GM19025 (cell line): ENCODE results near the gene HECA.
A peak's percentile ranks its signal among the peaks of the same experiment; 100 is the strongest.
"Not testable (repeated sequence)": the region's sequence is repeated elsewhere in the genome, so short reads cannot be mapped to it uniquely, and the experiment has no call there.

ENCODE experiments used
- ATAC-seq: cut with Tn5 transposase; IDR thresholded peaks from one replicate; pipeline ENCODE4 v1.9.1; 2021; ENCODE audit warnings: mild to moderate bottlenecking, low read depth, moderate library complexity; ENCODE audit not compliant: unreplicated experiment

The HECA gene

DNA sequence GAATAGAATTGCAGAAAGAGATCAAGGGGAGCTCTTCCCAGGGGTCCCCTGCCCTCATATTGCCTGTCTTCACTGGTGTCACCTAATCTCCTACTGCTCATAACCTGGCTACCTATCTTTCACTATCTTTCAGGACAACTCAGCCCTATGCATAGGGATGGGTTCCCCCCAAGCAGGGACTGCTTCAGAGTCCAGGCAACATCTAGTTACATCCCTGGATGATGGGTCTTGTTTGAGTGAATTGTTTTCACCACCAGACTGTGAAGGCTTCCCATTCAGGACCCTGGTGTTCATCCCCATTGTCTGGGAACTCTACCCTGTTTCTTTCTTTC lies 850 bp upstream of the HECA start:
- no peak for ATAC-seq

DNA sequence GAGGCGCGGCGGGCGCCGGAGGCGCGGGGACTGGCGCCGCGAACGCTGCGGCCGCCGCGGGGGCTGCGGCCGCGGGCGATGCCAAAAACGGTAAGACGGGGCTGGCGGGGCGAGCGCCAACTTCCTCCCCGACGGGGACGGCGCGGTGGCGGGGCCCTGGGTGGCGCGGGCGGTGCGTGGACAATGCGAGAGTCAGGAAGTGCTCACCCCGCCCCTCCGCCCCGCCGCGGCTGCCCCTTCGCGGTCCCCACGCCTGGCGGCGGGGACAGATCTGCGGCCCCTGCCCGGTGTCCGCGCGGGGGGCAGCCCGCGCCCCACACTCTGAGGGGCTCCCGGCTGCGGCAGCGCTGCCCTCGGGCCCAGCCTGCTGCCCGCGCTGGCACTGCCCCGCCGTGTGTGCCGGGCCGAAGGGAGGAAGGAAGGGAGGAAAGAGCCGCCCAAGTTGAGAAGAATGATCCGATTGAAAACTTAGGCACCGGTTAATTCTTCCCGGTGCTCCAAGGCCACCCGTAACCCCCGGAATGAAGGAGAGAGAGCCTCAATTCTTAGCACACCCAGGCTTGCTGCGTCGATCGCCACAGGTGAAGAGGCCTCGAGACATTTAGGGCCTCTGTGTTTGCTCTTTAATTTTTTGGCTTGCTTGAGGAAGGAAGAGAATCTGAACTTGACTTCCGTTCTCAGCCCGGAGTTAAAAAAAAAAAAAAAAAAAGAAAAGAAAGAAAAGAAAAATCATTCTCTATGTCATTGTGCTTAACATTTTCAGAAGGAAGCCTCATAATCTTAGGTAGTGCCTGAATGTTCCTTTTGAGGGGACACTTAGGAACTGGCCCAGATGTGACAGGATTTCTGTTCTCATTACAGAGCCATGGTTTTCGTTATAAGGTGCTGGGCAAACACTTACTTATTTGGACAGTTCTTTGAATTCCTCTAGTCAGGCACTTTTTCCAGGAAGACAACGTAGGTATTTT lies 982 bp downstream of the HECA start:
- peak; percentile 27 for ATAC-seq

DNA sequence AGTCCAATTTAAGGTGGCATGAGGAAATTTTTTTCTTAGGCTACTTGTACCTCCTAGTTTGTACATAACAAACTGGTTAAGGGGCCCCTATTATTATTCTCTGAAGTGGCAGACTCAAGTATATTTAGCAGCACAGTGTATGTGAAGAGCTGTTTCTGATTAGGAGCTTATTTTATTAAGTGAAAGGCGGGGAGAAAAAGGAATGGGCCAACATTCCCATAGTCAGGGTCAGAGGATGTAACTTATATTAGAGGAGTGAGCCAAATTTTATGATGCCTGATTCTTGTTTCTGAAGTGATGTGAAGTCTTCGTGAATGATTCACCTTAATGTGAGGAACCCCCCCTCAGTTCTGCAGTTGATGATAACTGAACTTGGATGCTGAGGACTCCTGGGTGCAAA lies 2.8 kb downstream of the HECA start:
- no peak for ATAC-seq

DNA sequence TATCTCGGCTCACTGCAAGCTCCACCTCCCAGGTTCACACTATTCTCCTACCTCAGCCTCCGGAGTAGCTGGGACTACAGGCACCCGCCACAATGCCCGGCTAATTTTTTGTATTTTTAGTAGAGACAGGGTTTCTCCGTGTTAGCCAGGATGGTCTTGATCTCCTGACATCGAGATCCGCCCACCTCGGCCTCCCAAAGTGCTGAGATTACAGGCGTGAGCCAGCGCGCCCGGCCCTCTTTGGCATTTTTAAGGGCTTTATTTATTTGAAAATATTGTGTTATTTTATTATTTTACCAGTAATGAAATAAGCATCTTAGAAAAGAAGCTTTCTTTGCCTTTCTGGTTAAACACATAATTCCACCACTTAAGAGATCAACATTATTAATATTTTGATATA lies 6.0 kb downstream of the HECA start:
- ATAC-seq, result not testable (repeated sequence)

DNA sequence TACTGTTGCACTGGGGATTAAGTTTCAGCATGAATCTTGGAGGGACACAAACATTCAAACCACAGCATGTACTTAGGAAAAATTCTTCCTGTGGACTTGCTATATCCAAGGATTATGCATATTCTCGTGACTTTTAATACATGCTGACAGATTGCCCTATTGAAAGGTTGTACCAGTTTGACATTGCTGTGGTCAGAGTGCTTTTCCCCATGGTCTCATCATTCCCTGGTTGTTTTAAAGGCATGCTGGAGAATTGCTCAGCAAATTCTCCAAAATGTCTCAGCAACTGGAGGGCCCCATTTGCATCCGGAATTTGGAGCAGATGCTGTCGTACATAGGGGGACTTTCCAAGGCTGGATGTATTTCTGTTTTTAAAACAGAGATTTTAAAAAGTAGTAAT lies 7.4 kb downstream of the HECA start:
- no peak for ATAC-seq

DNA sequence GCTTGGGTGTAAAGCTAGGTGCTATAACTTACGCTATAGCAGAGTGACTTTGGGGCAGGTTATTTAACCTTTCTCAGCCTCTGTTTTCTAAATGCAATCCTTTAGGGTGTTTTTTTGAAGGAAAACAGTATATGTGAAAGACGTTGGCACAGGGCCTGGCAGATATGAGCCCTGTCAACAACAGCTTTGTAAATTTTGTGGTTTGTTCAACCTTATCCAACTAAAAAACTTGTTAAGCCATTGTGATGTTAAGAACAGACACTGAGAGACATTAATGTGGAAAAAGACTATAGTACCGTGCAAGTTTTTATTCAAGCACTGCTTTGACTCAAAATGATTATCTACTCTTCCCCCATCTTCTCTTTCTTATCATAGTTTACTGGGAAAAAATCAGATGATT lies 8.2 kb downstream of the HECA start:
- ATAC-seq, result no peak

DNA sequence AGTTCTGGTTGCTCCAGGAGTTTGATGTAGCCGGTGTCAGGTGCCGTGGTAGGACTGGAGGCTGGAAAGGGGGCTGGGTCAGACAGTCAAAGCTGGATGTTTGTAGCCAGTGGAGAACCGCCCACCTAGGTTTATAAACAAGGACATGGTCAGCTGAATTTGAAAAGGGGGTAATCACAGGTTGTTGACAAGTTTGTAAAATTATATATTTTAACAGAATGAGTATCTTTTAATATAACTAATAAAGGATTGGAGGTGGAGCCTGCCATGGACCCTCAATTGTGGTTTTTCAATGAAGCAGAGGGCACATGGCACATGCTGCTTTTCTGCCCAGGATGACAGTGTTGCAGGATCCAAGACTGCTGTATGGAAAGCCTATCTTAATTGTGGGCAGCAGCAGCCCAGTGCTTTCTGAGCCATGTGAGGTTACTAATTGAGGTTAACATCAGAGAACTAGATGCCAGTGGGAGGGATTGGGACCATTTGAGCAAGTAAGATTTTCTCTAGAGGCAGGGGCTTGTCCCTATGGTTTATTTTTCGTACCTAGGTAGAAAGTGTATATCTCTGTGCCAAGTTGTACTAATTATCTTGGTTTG lies 9.7 kb downstream of the HECA start:
- ATAC-seq, result no peak

DNA sequence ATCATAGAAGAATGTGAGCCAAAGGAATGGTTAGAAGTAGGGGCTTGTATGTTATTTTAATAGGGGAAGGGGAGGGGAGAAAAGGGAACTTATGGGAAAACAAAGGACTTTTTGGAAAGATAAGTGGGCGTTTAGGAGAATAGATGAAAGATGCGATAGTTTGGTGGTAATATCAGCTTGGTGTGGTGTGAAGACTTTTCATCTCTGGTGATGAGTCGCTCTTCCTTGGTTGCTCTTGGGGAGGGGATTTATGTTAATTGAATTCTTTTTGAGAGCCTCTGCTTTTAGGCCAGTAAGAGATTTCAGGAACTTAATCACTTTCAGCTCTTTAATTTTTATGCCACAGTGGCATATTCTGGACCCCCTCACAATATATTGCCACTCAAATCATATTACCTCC lies 10.8 kb downstream of the HECA start:
- no peak for ATAC-seq

DNA sequence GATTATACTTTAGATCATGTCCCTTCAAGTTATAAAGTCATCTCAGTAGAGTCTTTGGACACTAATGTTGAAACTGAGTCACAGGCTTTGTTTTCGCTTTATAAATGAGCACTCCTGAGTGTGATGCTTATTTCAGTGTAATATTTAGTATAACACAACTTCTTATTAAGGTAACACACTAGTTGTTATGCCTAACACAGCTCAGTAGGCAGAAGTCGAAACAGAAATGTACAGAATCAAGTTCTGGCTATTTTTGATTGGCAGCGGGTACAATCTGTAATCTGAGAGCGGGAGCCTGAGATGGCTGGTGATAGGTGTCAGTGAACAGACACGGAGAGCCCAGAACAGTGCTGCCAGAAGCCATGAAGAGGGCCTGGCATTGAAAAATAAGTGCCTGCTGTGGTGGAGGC lies 11.4 kb downstream of the HECA start:
- no peak for ATAC-seq

DNA sequence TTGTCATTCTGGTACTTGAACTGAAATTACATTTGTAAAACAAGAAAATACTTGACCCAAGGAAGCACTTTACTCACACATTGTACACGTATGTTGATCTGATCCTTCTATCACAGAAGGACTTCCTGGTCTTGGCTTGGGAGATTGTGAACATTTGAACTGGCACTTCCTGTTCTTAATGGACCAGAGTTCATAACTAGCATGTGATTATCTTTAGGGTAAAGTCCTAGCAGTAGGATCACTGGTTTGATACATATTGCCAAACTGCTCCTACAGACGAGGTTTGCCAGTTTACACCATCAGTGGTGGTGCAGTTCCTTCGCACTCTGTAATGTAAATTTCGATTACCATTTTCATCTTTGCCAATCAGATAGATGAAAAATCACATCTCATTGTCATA lies 12.7 kb downstream of the HECA start:
- ATAC-seq, result no peak

DNA sequence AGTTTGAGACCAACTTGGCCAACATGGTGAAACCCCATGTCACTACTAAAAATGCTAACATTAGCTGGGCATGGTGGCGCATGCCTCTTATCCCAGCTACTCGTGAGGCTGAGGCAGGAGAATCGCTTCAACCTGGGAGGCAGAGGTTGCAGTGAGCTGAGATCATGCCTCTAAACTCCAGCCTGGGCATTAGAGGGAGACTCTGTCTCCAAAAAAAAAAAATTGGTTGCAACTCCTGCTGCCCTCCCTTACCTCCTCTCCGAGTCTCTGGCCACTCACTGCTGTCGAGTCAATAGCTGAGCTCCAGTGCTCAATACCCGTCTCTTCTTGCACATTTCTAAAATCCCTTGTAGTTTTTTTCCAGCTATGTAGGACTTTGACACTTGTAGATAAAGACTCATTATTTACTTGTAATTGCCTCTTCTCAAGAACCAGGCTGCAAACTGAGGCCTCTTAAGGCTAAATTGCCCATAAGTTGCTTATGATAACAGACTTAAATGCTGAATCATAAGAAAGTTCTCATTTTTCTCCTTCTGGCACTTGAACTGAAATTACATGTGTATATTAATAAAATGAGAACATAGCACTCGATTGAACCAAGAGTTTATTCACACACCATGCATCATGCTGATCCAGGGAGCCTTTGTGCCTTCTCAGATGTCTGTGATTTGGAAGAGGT lies 13.8 kb downstream of the HECA start:
- ATAC-seq, result no peak

DNA sequence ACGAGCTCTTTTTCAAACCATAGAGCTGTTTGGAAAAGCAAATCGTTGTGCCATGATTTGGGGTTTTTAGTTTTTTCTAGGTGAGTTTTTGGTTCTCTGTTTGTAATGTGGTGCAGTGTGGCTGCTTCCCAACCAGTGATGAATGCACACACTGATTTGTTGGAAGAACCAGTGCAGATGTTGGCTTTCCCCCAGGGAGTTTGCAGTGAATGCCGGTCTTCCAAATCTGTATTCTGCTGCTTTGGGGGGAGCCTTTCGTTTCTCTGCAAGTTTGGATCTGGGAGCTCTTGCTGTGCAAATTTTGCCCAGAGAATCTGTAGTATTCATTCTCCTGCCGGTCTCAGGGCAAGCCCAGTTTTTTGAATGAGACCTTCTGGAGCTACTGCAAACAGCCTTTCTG lies 14.5 kb downstream of the HECA start:
- ATAC-seq, result no peak

DNA sequence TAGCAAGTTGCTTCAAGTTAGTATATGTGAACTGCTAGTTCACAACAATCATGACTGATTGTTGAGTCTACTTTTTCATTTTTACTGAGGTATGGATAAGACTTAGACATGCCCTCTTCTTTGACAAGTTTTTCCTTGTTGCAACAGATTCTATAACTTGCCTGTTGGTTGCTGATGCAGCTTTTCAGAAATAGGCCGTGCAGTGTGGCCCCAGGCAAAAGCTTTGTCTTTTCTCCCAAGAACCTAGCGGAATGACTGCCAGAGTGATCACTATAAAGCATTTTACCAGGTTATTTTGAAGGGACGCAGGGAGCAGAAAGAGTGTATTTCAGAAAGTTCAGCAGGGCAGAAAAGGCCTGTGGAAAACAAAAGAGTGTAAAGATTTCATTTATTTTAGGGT lies 16.0 kb downstream of the HECA start:
- ATAC-seq, result no peak

DNA sequence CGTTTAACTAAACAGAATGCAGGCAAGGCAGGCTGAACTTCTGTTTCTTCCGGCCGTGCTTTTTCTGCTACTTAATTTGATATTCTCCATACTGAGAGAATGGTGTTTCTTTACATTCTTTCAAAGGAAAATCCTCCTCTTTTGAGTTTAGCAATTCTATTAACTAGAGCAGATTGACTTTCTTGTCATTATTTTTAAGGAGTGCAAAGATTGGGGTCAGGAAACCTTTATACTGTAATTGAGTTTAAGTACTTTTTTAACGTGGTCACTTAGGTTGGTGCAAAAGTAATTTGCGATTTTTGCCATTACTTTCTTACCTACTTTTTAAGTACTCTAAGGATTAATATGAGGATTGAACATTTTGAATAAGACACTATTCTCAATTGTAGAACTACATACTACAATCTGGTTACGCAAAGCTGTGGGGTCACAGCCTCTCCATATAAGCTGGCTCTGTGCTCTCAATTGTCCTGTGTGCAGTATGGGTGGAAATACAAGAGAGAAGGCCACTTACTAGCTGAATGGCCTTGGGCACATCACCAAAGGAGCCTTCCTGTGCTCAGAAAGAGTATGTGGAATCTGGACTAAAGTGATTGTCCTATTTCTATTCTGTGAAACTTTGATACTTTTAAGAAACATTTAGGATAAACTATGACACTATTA lies 16.7 kb downstream of the HECA start:
- no peak for ATAC-seq

DNA sequence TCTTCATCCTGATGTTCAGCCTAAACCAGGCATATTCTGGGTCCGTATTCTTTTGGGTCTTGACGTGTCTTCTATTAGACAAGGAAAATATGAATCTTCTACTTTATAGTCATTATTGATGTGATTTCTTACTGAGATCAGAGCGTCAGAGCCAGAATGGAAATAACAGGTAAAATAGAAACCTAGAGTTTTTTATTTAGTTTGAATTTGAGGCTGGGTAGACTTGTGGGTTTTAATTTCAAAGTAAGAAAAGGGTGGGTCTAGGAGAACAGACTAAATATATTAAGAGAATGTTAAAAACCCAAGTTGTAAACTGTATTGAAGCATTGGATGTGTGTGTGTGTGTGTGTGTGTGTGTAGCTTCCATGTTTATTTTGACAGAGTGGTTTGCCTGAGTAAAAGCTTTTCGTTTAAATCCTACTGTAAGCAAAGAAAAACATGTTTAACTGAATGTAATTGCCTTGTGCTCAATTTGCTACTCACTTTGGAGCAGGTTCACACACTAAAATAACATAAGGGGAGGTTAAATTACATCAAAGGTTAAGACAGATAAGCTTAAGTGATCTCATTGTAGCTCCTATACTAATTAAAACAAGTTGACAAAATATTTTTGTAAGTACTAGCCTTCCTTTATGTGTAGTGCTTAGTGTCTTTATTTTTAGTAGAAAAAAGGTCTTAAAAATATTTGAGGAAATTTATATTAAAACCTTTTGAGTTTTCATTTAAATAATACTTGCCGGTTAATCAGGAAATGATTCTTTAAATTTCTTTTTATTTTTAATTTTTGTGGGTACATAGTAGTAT lies 17.4 kb downstream of the HECA start:
- no peak for ATAC-seq

DNA sequence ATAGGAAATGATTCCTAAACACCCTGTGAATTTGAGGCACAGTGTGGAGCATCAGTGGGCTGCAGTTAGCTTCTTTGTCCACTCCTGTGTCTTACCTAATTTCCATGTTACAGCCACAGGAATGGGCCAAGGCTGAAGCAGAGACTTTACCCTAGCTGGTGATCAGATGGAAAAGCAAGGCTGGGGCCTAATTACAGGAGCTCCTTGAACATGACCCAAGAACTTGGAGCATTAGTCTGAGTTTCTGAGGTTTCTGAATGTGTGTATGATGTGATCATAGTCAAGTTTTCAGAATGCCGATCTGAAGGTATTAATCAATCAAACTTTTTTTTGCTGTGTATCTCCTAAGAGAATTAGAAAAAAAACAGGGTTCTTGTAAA lies 18.0 kb downstream of the HECA start:
- no peak for ATAC-seq

DNA sequence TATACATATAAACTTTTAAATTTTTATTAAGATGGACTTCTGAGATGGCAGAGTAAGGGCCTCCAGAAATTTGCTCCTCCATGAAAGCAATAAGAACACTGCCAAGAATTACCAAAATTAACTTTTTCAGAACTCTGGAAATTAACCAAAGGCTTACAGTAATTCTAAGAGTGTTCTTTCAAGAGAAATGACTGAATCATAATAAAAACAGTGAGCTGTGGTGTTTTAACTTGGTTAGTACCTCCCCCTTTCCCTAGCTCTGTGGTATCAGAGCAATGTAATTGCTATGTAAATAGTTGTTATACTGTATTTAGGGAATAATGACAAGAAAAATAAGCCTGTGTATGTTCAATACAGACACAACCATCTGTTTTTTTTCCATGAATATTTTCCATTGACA lies 19.0 kb downstream of the HECA start:
- no peak for ATAC-seq

DNA sequence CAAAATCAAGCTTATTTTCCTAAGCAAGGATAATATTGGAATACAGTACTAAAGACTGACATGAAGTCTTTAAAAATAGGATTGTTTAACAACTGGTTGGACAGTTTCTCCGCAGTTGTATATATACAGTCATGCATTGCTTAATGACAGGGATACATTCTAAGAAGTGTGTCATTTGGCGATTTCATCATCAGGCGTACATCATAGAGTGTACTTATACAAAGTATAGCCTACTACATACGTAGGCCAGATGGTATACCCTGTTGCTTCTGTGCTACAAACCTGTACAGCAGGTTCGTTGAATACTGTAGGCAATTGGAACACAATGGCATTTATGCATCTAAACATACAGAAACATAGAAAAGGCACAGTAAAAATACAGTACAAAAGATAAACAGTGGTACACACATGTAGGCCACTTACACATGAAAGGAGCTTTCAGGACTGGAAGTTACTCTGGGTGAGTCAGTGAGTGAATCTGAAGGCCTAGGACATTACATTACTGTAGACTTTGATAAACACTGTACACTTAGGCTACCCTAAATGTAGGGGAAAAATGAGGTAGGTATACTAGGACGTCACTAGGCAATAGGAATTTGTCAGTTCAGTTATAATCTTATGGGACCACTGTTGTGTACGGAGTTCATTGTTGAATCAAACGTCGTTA lies 20.1 kb downstream of the HECA start:
- no peak for ATAC-seq

DNA sequence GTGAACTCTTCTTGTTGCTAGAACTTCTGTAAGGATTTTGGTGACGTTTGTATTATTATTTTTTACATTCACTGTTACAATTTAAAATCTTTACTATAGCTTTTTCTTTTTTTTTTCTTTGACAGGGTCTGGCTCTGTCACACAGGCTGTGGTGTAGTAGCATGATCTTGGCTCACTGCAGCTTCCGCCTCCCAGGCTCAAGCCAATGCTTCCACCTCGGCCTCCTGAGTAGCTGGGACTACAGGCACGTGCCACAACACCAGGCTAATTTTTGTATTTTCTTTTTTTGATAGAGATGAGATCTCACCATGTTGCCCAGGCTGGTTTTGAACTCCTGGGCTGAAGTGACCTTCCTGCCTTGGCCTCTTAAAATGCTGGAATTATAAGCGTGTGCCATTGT lies 21.2 kb downstream of the HECA start:
- no peak for ATAC-seq

DNA sequence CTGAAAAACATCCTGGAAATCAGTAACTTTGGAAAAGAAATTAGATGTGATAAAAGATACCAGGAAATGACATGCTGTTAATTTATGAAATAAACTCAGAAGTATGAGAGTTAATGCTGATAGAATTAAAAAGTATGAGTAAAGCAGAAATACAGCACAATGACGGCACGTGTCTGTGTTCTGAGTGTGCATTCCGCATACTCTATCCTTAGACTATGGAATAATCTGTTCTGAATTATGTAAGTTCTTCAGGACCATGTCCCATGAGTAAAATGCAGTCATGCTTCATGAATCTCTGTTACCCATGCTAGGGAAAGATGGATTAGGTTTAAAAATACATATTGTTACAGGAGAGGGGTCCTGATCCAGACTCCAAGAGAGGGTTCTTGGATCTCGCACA lies 21.7 kb downstream of the HECA start:
- no peak for ATAC-seq
